Mononuclear cell (primary cell): ENCODE data around the gene RCAN2. TPM values are rescaled to one million over a fixed set of nuclear protein-coding genes. Genes with fewer than 3 reads are reported as not detected.

Experiments
- H3K27me3 ChIP-seq: 2 replicates; pipeline ENCODE4 v1.6.0; 2011; ENCODE audit warnings: low read length, control low read depth; ENCODE audit not compliant: insufficient read depth
- H3K4me1 ChIP-seq: 2 replicates; pipeline ENCODE4 v1.5.1; 2011; ENCODE audit warnings: mild to moderate bottlenecking, low read length, control low read depth; ENCODE audit not compliant: insufficient read depth
- H3K4me3 ChIP-seq: 2 replicates; pipeline ENCODE4 v1.5.1; 2011; ENCODE audit warnings: mild to moderate bottlenecking, low read length, moderate library complexity
- H3K9me3 ChIP-seq: 2 replicates; pipeline ENCODE4 v1.5.1; 2011; ENCODE audit warnings: low read depth, mild to moderate bottlenecking, control low read depth, low read length
- total RNA-seq: library from RNA; depleted of rRNA; stranded (reverse); fragments of >200 nt; gene quantifications from one replicate; pipeline ENCODE4 v1.2.3, GENCODE V29; 2012

RCAN2 gene
- not detected for total RNA-seq

- Histone ChIP-seq H3K27me3 (peaks cover 63% of the 10 kb centered on the region), H3K9me3 (no peaks in the 10 kb centered on the region), H3K4me1 (peaks cover 5% of the 10 kb centered on the region), H3K4me3 (peak within 1 kb of the TSS; percentile 32)
Observed at GRCh38 chr6:46491201-46491627, at the start of gene RCAN2. Gene RCAN2, minus strand, starts transcription at chr6:46491449.

DNA sequence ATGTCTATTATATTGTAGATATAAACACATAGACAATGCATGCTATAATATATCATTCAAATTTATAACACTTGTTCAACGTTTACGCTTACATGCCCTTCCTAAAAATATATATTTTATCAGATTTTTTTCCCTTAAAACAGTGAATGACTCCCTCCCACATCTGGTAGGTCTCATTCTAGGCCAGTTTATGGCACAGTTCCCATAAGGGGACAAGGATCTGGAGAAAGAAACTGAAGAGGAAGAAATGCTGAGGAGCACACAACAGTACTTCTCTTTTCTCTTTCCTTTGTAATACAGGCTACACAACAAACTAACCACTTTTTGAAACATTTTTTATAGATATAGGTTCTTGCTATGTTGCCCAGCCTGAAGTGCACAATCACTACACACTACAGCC, 48.6 kb upstream of the RCAN2 start:
- Histone ChIP-seq H3K4me3 (no peak overlapping the region), H3K4me1 (no peaks in the 10 kb centered on the region), H3K9me3 (peaks cover 4% of the 10 kb centered on the region)

DNA sequence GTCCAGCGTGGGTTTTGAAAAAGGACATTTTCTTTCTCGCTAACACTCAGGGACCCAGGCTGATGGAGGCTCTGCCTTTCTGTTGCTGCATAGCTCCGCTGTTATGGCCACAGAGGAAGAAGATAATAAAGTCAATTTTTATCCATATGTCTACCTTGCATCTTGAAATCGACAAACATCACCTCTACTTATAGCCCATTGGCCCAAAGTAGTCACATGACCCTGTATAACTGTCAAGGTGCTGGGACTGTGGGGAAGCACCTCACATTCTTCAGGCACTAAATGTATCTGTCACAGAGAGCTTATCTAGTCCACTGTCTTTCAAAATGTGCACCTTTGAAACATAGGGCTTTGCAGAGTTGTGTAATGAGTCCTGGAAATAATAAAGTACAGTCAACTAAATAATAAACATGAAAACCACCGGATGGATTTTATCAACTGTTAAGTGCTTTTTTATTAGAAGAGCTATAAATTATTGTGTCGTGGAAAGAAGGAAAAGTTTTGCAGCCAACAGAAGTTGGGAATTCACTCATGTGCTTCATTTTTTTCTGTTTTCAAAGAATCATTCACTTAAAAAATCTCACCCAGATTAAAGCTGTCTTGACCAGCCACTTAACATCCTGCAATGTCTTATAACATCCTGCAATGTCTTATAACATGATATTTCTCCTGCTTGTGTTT, 47.7 kb upstream of the RCAN2 start:
- peaks cover 5% of the 10 kb centered on the region for H3K27me3 ChIP-seq
- H3K4me1 ChIP-seq = no peaks in the 10 kb centered on the region
- peaks cover 8% of the 10 kb centered on the region for H3K9me3 ChIP-seq
- no peak overlapping the region for H3K4me3 ChIP-seq

More for the DNA sequence above, 48.6 kb upstream of the RCAN2 start:
- H3K27me3 ChIP-seq = peaks cover 5% of the 10 kb centered on the region

DNA sequence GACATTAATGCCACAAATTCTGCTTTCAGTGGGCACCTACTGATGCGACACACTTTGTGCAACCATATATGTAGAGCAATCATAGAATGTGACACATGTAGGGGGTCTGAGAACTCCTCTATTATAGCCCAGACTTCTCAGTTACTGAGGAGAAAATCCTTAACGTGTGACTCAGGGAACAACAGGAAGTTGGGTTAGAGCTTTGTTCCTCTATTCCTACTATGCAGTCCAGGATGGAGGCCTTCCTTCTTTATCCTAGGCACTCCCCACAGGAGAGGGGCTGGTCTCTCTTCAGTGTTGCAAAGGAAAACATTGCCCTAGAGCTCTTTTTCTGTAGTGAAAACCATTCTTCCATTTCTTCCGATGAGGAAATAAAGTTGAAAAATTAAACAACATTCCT, 39.6 kb upstream of the RCAN2 start:
- Histone ChIP-seq H3K4me1 (no peaks in the 10 kb centered on the region), H3K27me3 (peaks cover 3% of the 10 kb centered on the region), H3K9me3 (peaks cover 8% of the 10 kb centered on the region), H3K4me3 (no peak overlapping the region)

GRCh38 chr6:46528961-46529750, 37.9 kb upstream of the RCAN2 start:
- H3K4me1 ChIP-seq = no peaks in the 10 kb centered on the region
- peaks cover 3% of the 10 kb centered on the region for H3K27me3 ChIP-seq
- no peak overlapping the region for H3K4me3 ChIP-seq
- no peaks in the 10 kb centered on the region for H3K9me3 ChIP-seq

DNA sequence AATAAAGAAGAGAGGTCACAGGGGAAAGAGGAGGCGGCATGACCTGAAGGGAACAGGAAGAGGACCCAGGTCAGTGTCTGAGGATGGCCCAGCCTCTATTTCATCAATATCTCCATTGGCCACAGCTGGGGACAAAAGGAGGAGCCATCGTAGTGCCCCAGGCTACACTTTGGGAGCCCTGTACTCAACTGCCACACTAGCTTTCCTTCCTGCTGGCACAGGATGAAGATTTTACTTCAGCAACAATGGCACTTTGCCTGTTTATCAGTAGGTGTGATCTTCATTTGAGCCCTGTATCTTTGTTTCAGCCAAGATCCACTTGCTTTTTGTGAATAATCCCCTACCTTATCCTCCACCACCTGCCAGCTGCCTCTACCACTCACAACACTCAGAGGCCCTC, 35.4 kb upstream of the RCAN2 start:
- no peak overlapping the region for H3K4me3 ChIP-seq

GRCh38 chr6:46525583-46525982, 34.3 kb upstream of the RCAN2 start:
- Histone ChIP-seq H3K4me3 (no peak overlapping the region), H3K9me3 (no peaks in the 10 kb centered on the region), H3K4me1 (no peaks in the 10 kb centered on the region), H3K27me3 (no peaks in the 10 kb centered on the region)

More for the DNA sequence above, 35.4 kb upstream of the RCAN2 start:
- Histone ChIP-seq H3K9me3 (no peaks in the 10 kb centered on the region), H3K4me1 (no peaks in the 10 kb centered on the region), H3K27me3 (peaks cover 3% of the 10 kb centered on the region)

GRCh38 chr6:46521464-46521971, 30.3 kb upstream of the RCAN2 start:
- Histone ChIP-seq H3K9me3 (no peaks in the 10 kb centered on the region), H3K4me1 (no peaks in the 10 kb centered on the region), H3K27me3 (no peaks in the 10 kb centered on the region), H3K4me3 (no peak overlapping the region)

DNA sequence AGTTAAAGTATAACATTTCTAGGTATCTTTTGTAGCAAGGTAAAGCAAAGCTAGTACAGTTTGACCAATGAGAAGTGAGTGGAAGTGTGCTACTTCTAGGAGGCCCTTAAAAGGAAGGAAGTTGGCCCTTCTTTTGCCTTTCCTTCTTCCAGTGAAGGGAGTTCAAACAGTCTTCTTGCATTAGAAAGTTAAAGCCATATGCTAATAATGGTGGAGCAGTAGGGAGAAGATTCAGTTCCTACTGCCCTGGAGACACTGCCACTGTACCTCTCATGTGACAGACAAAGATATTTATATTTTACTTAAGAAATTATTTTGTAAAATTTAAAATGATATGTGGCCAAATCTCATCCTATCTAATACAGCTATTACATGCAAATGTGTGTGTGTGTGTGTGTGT, 26.0 kb upstream of the RCAN2 start:
- Histone ChIP-seq H3K27me3 (peaks cover 3% of the 10 kb centered on the region), H3K4me1 (no peaks in the 10 kb centered on the region), H3K9me3 (no peaks in the 10 kb centered on the region), H3K4me3 (no peak overlapping the region)

DNA sequence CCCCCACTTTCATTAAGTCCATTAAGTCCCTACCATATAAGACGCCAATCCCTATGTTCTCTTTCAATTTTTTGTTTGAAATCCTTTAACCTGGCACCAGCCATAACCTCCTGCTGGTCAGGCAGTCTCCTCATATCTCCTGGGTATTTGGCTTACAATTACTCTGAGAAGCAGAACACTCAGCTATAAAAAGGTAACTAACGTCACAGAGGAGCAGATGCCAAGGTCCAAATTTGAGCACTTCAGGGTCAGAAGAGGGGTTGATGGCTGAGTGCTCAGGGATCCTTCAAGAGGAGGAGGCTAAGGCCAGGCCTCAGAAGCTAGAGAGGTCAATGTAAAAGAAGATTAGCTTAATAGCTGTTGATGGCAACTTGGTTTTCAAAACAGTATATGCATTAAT, 22.3 kb upstream of the RCAN2 start:
- no peaks in the 10 kb centered on the region for H3K4me1 ChIP-seq
- H3K4me3 ChIP-seq = no peak overlapping the region
- H3K27me3 ChIP-seq = peaks cover 3% of the 10 kb centered on the region
- H3K9me3 ChIP-seq = no peaks in the 10 kb centered on the region

DNA sequence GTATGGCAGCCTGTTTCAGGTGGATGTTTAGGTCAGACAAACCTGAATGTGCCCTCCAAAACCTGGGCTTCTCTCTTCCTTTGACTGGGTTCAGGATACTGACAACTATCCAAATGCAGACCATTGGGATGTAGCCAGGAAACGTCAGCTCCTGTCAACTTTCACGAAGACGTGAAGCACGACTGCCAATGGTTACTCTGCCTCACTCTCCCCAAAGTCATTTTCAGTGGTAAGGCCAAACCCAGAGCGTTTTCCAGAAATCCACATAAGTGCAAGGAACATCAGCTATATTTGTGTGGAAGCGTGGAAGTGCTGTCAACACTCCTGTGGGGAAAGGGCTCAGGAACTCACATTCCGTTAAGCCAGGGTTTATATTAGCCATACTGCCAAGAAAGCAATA, 20.1 kb upstream of the RCAN2 start:
- no peak overlapping the region for H3K4me3 ChIP-seq
- peaks cover 3% of the 10 kb centered on the region for H3K27me3 ChIP-seq
- H3K9me3 ChIP-seq = no peaks in the 10 kb centered on the region

DNA sequence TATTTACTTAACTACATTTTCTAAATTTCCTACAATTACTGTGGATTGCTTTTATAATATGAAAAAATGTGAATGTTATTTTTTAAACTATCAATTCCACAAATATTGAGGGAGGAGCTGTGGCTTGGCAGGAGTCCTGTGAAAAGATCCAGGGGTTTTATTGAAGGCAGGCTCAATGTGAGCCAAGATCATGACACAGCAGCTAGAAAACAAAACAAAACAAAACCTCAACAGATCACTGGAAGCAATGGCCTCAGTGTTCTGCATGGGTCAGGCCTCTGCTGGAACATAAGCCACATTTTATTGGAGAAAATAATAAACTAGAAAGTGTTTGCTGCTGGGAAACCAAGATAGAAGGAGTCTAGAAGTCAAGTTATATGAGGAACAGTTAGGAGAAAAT, 19.4 kb upstream of the RCAN2 start:
- Histone ChIP-seq H3K4me3 (no peak overlapping the region), H3K9me3 (no peaks in the 10 kb centered on the region), H3K27me3 (peaks cover under 1% of the 10 kb centered on the region), H3K4me1 (no peaks in the 10 kb centered on the region)

More for the DNA sequence above, 20.1 kb upstream of the RCAN2 start:
- no peaks in the 10 kb centered on the region for H3K4me1 ChIP-seq

DNA sequence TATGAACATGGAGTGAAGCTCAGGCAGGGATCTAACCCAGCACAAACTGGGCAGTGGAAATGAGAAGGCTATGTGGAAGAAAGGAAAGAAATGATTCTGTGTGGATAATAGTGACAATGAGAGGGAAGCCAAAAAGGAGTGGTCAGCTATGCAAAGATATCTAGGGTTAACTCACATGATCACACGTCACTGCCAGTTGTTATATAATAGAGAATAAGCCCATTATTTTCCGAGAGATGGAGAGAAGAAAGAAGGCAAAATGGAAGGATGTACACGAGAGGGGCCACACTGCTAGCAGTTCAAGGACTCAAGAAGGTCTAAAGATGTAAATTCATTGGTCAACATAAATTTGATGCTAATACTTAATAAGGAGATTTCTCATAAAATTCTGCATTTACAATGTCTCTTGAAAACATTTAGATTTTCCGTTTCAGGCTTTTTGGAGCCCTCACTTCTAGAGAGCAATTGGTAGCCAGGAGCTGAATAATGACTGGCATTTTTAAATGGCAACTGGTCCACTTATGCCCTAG, 18.8 kb upstream of the RCAN2 start:
- Histone ChIP-seq H3K9me3 (no peaks in the 10 kb centered on the region), H3K4me3 (no peak overlapping the region), H3K27me3 (no peaks in the 10 kb centered on the region), H3K4me1 (no peaks in the 10 kb centered on the region)

DNA sequence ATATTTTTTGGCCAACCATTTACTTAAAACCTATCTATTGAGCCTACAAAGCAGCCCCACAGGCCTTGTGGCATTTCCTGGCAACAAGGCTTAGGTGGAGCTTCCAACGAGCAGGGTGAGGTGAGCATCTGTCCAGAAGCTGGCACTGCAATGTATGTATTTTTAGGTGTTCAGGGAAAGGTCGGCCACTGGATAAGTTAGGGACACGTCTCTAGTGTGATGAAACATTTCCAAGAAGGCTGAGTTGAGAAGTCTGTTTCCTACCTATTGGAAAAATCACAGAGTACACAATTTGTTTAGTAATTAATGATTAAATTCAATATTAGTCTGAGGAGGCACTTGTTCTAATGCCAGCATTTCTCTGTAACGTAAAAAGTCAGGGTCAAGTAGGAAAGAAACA, 17.8 kb upstream of the RCAN2 start:
- H3K4me1 ChIP-seq = no peaks in the 10 kb centered on the region
- H3K27me3 ChIP-seq = no peaks in the 10 kb centered on the region
- no peaks in the 10 kb centered on the region for H3K9me3 ChIP-seq
- no peak overlapping the region for H3K4me3 ChIP-seq

DNA sequence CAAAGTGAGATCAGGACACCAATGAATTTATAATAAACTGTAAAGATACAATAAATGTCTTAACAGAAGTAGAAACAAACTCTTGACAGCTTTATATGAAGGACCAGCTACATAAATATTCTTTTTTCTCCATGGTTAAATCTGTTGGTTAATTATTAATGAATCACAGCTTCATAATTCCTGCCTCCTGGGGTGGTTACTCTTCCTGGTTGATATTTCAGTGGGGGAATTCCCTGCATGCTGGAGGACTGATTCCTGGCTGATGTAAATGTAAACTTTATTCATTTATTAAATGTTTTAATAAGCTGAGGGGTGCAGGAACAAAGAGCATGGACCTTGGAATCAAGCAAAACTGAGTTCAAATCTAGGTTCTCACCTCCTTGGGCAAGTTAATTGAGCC, 16.2 kb upstream of the RCAN2 start:
- no peaks in the 10 kb centered on the region for H3K9me3 ChIP-seq
- no peaks in the 10 kb centered on the region for H3K27me3 ChIP-seq
- H3K4me3 ChIP-seq = no peak overlapping the region
- H3K4me1 ChIP-seq = no peaks in the 10 kb centered on the region
